KG1 (cell line): ENCODE results near the gene CTBP1.

Experiments used
- DNase-seq: peaks from one replicate; lab custom pipeline; 2025; lab: John Stamatoyannopoulos, UW

Gene CTBP1

GRCh38 chr4:1249731-1250526, 999 bp upstream of the CTBP1 start:
- no peak for DNase-seq

GRCh38 chr4:1249148-1249730, 309 bp upstream of the CTBP1 start:
- DNase-seq, result peak; percentile 60

- no peak for DNase-seq
These were observed 1.1 kb downstream of the CTBP1 start for GRCh38 chr4:1247864-1248244.

- DNase-seq, result no peak
These were observed 1.7 kb downstream of the CTBP1 start for GRCh38 chr4:1246901-1247863.

GRCh38 chr4:1246111-1246881, 2.6 kb downstream of the CTBP1 start:
- DNase-seq, result no peak

- DNase-seq, result no peak
These were observed 3.4 kb downstream of the CTBP1 start for GRCh38 chr4:1245481-1246051.

- DNase-seq, result no peak
These were observed 3.9 kb downstream of the CTBP1 start for GRCh38 chr4:1244978-1245471.

GRCh38 chr4:1244081-1244977, 4.6 kb downstream of the CTBP1 start:
- no peak for DNase-seq

- DNase-seq, result no peak
These were observed 5.4 kb downstream of the CTBP1 start for GRCh38 chr4:1243451-1244080.

- no peak for DNase-seq
These were observed 6.2 kb downstream of the CTBP1 start for GRCh38 chr4:1242506-1243450.

- no peak for DNase-seq
These were observed 6.9 kb downstream of the CTBP1 start for GRCh38 chr4:1241936-1242505.

- DNase-seq, result no peak
These were observed 7.4 kb downstream of the CTBP1 start for GRCh38 chr4:1241466-1241935.

GRCh38 chr4:1240721-1241465, 8.0 kb downstream of the CTBP1 start:
- DNase-seq, result no peak

GRCh38 chr4:1239950-1240307, 9.0 kb downstream of the CTBP1 start:
- DNase-seq, result no peak

GRCh38 chr4:1239141-1239949, 9.6 kb downstream of the CTBP1 start:
- DNase-seq, result no peak

- no peak for DNase-seq
These were observed 10.3 kb downstream of the CTBP1 start for GRCh38 chr4:1238676-1239000.
